GM15510 (cell line): ENCODE data around the gene RIPOR3.

ENCODE experiments used
- POLR2A ChIP-seq: IDR thresholded peaks from 3 replicates; pipeline ENCODE4 v1.6.1; 2011; ENCODE audit warnings: borderline replicate concordance; ENCODE audit not compliant: insufficient read length; ENCODE audit errors: extremely low read depth

Gene RIPOR3

GRCh38 chr20:50588034-50588736 lies 103.2 kb downstream of the RIPOR3 start:
- no peak for TF ChIP-seq POLR2A

DNA sequence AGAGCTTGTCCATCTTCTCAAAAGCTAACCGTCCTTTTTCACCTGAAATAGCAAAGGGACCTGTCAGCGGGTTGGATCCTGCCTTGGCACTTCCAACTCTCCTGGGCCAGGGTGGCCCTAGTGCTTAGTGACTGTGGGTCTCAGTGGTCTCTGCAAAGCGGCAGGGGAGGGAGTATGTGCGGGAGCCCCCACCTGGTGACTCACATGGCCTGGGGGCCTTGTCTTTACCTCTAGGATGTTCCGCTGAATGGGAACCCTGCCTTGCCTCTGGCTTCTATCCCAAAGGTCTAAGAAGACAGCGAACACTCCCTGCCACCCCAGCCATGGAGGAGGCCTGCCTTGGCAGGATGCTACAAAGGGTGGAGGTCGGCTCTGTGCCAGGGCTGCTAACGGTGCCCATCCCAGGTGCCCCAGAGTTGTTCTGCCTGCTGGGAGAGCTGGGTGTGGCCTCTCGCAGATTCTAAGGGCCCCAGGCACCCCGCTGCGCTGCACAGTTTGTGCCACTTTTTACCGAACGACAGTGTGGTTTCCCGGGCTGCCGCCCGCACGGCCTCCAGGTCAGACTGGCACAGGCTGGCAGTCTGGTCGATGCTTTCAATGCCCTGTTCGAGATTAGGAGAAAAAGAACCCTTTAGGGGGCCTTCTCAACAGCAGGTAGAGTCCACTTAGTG lies 103.9 kb downstream of the RIPOR3 start:
- TF ChIP-seq POLR2A, result peak; percentile 9

GRCh38 chr20:50586531-50587232 lies 104.7 kb downstream of the RIPOR3 start:
- no peak for TF ChIP-seq POLR2A

DNA sequence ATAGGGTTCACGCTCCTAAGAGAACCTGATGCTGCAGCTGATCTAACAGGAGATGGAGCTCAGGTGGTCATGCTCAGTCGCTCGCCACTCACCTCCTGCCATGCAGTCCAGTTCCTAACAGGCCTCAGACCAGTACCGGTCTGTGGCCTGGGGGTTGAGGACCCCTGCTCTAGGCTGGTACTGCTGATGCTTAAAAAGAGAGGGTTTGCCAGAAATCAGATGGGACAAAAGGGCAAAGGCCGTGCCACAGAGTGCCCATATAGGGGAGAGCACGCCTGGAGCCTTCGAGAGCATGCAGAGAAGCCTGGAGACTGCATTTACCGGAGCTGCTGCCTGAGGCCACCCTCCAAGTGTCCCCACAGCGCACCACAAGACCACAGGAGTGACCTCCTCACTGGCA lies 105.7 kb downstream of the RIPOR3 start:
- TF ChIP-seq POLR2A, result no peak

- no peak for TF ChIP-seq POLR2A
These were observed 106.1 kb downstream of the RIPOR3 start for GRCh38 chr20:50585214-50585613.

GRCh38 chr20:50584687-50585086 lies 106.7 kb downstream of the RIPOR3 start:
- TF ChIP-seq POLR2A, result no peak

- TF ChIP-seq POLR2A, result no peak
These were observed 107.7 kb downstream of the RIPOR3 start for GRCh38 chr20:50583442-50584150.

GRCh38 chr20:50582591-50583234 lies 108.6 kb downstream of the RIPOR3 start:
- TF ChIP-seq POLR2A, result no peak

GRCh38 chr20:50582092-50582491 lies 109.2 kb downstream of the RIPOR3 start:
- TF ChIP-seq POLR2A, result no peak

DNA sequence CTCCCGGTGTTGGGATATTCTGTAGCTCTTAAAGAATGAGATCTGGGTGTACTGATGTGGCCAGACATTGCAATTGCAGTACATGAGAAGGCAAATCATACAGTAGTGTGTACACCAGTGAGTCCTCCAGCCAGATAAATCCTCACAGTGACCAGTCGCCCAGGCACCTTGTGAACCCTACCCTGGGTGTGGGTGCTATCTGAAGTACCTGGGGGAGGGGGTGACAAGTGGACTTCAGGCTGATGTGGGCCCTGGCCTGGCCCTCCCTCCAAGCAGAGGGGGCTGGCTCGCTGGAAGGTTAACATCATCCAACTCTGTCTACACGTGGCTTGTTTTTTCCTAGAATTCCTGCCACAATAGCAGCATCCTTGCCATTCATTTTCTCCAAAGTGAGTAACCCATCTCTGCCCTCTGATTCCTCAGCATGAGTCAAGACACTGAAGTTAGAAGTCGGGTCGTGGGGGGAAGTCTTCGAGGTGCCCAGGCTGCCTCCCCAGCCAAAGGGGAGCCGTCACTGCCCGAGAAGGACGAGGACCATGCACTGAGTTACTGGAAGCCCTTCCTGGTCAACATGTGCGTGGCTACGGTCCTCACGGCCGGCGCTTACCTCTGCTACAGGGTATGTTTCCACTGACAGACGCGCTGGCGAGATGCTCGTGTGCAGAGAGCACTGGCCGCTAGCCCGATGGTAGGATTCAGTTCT lies 110.3 kb downstream of the RIPOR3 start:
- no peak for TF ChIP-seq POLR2A

- TF ChIP-seq POLR2A, result no peak
These were observed 111.2 kb downstream of the RIPOR3 start for GRCh38 chr20:50580016-50580747.

DNA sequence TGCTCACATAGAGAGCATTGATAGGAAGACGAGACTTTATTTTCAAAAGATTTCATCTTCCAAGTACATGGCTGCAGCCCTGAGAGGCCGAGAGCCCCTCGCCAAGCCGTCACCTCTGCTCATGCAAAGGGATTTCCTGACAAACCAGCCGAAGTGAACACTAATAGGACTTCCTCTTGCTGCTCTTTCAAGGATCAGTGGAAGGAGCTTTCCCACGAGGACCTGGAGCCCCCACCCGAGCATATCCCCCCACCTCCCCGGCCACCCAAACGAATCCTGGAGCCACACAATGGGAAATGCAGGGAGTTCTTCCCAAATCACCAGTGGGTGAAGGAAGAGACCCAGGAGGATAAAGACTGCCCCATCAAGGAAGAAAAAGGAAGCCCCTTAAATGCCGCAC lies 111.8 kb downstream of the RIPOR3 start:
- TF ChIP-seq POLR2A, result no peak

DNA sequence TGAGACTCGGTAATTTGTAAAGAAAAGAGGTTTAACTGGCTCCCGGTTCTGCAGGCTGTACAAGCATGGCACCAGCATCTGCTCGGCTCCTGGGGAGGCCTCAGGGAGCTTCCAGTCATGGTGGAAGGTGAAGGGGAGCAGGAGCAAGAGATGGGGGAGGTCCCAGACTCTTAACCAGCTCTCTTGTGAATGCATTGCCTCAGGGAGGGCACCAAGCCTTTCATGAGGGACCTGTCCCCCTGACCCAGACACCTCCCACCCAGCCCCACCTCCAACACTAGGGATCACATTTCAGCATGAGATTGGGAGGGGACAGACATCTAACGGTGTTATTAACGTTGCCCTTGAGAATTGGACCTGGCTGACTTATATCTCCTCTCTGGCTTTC lies 112.6 kb downstream of the RIPOR3 start:
- no peak for TF ChIP-seq POLR2A

GRCh38 chr20:50578061-50578777 lies 113.1 kb downstream of the RIPOR3 start:
- TF ChIP-seq POLR2A, result no peak
